ENCODE data around the gene EYS. TPM values are rescaled to one million over a fixed set of nuclear protein-coding genes. Genes with fewer than 3 reads are reported as not detected.

EYS gene
- total and polyA plus RNA-seq, 9 of the 15 experiments (the other 6 are each of a cell fraction or from before 2014, with no cell fraction given): 0.03 to 0.36 (median 0.10) TPM; not detected in 2

- no peak for TF ChIP-seq ZBTB40 (IDR thresholded peaks at IDR 0.05)
- no peak for TF ChIP-seq ZBTB40 (CRISPR knock-in tag; IDR thresholded peaks at IDR 0.05)
- no peak for TF ChIP-seq FOS (IDR thresholded peaks at IDR 0.05; ENCODE audit: extremely low read depth, insufficient read length)
- TF ChIP-seq ZC3H8 (IDR thresholded peaks at IDR 0.05): no peak
- no peak for TF ChIP-seq AFF4 (CRISPR knock-in tag; IDR thresholded peaks at IDR 0.05)
- TF ChIP-seq PHF20 (IDR thresholded peaks at IDR 0.05; ENCODE audit: partially characterized antibody): no peak
Observed at GRCh38 chr6:65289491-65289890, 417.5 kb downstream of the EYS start (continued).
